GM21717 (cell line): ENCODE results near the gene THRB.

Source experiments
- ATAC-seq: cut with Tn5 transposase; IDR thresholded peaks from one replicate; pipeline ENCODE4 v1.9.1; 2021; ENCODE audit warnings: mild to moderate bottlenecking, moderate library complexity; ENCODE audit not compliant: unreplicated experiment

The THRB gene

DNA sequence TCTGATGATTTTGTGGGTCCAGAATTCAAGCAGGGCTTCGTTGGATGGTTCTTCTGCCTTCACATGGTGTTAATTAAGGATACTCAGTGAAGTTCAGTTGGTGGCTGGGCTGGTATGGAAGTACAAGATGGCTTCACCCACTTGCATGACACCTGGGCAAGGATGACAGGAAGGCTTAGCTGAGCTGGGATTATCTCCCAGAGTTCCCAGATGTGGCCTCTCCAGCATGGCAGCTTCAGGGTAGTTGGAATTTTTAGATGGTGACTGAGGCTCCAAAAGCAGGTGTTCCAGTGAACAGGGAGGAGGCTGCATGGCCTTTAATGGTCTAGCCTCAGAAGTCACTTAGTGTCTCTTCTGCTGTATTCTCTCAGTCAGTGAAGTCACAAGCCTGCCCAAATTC lies 135.5 kb downstream of the THRB start:
- ATAC-seq, result no peak

DNA sequence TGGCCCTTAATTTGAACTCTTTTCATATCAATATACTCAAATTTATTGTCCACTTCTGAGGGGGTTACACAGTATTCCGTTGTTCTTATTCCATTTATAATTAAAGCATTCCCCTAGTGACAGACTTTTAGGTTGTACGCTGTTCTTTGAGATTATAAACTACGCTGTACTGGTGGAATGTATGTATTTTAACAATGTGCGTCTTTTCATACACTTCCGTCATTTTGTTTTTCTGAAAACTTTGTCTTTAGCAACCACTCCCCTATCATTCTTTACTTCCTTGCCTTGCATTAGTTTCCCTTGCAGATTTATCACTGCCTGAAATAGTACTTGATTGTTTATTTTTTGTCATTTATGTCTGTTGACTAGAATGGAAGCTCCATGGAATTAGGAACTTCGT lies 137.0 kb downstream of the THRB start:
- ATAC-seq, result no peak

DNA sequence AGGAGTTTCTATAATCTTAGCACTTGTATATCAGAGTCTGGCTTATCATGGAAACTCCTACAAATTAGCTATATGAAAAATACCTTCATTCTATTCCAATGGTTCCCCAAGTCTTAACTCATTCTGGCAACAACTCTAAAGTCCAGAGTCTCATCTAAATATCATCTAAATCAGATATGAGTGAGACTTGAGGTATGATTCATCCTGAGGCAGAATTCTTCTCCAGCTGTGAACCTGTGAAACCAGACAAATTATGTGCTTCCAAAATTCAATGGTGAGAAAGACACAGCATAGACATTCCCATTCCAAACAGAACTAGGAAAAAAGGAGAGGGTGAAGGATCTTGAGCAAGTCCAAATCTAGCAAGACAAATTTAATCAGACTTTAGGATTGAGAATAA lies 138.8 kb downstream of the THRB start:
- no peak for ATAC-seq

DNA sequence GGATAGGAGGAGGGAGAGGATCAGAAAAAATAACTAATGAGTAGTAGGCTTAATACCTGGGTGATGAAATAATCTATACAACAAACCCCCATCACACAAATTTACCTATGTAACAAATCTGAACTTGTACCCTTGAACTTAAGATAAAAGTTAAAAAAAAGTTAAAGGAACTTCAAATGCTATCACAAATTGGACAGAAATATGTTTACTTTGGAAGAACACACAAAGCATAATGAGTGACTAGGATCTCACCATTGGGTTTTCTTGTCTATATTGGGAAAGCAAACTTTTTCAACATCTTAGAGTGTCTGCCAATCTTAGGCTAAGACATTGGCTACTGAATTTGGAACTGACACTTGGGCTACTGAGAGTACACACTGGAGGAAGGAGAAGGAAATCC lies 140.4 kb downstream of the THRB start:
- ATAC-seq, result no peak

DNA sequence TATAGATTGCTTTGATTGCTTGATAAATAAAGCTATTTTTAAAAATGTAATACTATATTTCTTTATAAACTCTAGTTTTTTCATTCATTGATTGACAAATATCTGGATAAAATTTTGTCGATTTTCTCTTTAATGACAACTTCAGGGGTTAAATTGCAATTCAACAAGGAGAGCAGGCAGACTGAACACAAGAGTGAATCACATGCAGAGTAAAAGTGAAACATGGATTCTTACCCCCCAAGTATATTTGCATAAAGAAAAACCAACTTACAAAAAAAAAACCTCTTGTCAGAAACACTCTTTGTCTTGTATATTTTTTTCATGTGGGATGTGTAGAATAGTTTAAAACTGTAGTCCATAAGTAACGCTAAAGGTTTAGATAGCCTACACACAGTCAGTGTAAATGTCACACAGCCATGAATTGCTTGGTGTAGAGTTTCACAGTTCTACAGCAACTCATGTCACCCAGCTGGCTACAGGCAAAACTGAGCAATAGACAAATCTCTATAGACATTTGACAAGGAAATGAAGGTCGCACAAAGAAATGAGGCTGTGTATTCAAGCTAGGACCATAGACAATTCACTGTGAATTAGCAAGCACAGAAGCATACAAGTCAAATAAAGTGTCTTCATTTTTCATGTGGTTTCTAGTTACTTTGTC lies 141.6 kb downstream of the THRB start:
- no peak for ATAC-seq

DNA sequence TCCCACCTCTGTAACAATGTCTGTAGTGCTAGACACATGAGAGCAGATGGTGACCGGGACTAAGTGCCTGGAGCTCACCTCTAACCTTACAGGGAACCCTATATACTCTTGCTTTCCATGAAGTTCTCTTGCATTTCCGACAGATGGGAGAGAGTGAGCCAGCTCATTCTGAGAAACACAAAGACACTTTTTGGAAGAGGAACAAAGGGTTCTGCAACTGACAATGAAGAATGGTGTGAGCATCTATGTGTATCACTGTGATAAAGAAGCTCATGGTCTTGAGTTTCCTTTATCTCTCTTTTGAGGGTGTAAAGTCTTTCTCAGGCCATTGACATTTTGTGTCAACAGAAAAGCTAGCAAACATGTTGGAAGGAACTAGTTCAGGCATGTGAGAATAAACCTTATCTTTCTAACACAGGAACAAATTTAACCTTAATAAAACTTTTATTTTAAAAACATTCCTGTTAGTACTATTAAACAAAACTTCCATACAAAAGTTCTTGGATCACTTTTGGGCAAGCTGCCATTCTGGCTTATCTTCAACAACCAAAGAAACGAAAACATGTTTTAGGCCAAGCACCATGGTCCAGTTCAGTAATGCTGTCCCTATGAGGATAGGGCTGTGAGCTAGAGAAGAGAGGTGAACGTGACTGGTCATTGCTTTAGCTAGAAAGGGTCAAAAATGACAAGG lies 142.7 kb downstream of the THRB start:
- no peak for ATAC-seq

DNA sequence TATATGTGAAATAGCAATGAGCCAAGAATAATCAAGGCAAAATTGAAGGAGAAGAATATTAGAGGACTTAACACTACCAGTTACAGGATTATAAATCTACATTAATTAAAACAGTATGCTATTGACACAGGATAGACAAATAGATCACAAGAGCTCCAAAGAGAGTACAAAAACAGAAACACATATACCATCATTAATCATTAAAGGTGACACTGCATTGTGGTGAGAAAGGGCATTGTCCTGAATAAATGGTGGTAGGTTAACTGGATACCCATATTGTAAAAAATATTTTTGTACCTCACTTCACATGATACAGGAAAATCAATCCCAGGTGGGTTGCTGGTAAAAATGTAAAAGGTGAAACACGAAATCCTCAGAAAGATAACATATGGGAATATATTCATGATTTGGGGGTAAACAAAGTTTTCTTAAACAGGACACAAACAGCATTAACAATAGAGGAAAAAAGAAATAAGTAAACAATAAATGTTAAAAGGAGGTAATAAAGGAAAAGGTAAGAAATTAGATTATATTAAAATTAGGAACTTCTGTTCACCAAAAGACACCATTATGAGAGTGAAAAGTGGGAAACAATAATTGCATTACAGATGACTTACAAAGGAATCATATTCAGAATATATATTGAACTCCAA lies 145.2 kb downstream of the THRB start:
- ATAC-seq, result no peak

DNA sequence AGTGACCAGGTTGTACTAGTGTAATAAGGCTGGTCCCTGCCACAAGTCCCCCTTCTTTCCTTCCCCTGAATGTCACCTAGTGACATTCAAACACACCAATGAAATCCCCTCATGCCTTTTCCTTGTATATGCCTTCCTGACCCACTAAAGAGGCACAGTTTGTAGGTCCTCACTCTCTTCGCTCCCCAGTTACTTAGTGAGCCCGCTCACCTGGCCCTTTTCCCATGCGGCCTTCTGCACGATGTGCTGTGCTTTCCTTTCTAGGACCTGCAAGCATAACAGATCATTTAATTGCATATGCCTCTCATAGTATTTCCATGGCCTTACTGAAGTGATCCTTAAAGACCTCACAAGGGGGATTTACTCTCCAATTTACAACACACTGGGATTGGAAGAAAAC lies 146.3 kb downstream of the THRB start:
- no peak for ATAC-seq

DNA sequence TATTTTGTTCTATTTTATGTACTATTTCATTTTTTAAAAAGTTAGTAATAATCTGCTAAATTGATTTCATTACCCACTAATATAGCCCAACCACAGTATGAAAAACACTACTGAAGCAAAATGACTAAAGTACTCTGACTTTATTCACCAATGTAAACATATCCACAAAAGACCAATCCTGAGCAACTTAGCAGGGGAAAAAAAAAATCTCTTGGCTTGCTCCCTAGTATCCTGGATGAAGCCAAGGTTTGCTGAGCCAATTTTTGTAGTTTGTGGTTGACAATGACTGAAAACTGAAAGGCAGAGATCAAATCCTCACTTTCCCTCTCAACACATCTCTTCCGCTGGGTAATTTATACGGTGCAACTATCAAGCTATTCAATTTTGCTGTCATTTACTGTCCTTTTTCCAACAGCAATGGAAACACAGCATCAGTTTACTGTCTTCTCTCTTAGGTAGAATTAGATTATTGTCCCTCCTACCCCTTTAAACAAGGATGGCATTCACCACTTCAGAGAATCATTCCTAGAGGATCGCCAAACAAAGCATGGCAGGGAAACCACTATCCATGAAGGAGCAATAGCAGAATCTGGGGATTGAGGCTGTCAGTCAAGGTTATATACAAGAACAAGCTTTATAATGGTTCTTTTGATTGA lies 149.7 kb downstream of the THRB start:
- no peak for ATAC-seq

DNA sequence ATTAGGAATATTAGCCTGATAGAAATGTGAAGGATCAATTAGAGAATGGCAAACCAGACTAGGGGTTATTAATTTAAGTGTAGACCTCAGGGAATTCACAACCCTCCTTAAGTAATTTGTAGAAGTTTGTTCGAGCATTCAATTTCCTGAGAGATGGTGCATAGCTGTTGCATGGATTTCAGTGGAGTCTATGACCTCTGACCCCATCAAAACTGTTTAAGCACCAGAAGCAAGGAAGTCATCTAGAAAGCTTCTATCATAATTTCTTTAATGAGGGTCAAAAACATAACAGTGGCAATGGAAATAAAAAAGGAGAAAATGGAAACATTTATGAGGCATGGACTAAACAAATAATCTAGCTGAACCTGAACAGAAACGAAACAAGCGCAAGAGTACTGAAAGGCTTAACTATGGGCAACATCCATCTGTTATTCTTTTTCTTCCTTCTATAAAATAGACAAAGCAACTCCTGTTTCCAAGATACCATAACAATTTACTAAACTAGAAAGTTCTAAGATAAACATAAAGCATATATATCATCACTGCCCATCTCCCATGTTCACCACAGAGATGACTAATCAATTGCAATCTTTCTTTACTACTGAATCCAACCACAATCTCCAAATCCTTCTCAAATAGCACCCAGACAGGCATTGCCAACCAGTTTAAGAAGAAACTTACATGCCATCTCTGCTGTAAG lies 151.4 kb downstream of the THRB start:
- no peak for ATAC-seq

DNA sequence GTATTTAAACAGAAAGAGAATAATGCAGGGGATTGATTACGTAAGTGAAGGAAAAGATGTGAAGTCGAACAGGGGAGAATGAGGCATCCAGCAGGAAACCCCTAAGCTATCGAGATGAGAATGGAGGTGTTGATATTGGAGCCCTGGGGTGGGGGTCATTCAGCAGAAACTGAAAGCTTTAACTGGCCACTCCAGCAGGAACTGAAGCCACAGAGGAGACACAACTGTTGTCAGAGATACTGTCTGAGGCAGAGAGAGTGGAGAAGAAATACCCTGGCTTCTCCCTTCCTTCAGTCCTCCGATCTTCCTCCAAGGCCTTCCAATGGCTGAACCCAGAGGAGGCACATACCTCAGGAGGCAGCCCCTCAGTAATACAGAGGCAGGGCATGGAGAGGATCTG lies 152.4 kb downstream of the THRB start:
- no peak for ATAC-seq

DNA sequence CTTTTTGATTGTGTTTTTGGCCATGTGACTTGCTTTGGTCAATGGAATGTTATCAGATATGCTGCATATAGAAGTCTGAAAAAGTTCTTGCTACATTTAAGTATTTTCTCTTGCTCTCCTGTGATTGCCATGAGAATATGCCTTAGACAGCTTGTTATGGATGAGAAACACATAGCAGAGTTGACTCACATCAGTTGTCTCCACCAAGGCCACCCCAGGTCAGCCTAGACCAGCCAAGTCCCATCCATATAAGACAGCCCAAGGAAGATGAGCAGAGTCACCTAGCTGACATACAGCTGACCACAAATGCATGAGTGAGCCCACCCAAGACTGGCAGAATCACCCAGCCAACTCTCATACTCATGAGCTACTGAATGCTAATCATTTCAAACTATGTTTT lies 153.0 kb downstream of the THRB start:
- ATAC-seq, result no peak

DNA sequence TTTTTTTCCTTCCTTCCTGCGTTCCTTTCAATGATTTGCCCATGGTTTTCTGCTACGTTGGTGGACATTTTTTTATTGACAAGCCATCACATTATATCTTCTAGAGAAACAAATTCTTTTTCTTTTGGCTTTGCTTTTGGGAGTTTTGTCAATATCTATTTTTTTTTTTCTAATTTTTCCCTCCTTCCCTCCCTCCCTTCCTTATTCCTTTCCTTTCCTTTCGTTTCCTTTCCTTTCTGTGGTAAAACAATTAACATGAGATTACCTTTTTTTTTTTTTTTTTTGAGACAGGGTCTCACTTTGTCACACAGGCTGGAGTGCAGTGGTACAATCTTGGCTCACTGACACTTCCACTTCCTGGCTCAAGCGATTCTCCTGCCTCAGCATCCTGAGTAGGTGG lies 153.7 kb downstream of the THRB start:
- no peak for ATAC-seq

DNA sequence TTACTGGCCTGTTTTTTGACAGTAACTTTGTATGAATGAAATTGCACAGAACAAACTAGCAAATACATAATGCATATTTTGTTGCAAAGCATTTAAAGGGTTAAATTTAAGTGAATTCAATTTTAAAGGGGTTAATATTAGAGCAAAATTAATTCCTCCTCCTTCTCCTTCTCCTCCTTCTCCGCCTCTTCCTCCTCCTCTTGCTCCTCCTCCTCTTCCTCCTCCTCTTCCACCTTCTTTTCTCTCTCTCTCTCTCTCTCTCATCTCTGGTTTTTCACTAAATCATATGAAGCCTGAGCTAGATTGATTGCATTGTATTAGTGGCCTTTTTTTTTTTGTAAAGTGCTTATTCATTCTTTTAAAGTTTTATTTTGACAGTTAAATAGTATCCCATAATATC lies 154.5 kb downstream of the THRB start:
- no peak for ATAC-seq

DNA sequence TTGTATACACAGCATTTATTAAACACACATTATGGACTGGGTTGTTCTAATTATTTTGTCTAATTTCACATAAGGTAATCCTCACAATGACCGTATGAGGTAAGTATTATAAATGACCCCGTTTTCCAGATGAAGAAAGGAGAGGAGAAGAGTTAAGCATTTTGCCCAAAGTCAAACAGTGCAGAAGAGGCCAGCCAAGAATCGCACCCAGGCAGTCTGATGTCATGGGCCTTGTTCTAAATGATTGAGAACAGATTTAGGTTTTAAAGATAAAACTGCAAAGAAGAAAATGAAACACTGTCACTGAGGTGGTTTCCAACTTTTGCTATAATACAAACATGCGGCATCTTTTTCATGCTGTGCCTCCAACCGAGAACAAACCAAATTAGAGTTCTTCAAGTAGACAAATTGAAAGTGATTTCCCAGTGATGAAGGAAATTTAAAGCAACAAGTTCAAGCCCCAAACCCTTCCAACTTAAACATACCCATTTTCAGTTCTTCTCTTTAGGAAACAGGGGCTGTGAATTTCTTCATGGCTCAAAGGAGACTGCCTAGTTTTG lies 155.3 kb downstream of the THRB start:
- no peak for ATAC-seq

DNA sequence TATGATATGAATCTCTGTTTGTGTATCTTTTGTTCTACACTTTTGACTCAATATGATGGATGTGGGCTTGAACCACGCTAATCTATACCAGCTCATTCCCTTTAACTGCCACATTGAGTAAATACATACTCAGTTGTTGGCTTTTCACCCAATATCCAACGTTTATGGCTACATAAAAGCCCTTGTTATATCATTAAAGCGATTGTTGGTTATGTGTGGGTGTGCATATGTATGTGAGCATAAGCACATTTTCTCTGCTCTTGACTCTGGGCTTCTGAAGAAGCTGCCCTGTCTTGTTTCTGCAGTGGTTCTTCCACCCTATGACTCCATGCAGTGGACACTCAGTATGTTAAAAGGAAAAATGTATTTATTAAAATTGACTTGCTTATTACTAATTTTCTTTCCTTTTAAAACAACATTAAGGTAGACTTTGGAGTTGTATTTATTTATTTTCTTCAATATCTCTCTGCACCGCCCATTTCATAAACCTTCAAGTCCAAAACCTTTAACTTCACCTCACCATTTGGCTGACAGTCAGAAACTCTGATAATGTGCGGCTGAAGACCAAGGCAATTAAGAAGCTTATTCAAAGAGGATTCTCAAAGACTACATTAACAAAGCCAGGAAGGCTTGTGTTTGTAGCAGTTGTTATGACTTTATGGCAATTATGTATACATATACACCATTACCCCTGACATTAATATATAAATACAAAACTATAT lies 156.1 kb downstream of the THRB start:
- ATAC-seq, result no peak

DNA sequence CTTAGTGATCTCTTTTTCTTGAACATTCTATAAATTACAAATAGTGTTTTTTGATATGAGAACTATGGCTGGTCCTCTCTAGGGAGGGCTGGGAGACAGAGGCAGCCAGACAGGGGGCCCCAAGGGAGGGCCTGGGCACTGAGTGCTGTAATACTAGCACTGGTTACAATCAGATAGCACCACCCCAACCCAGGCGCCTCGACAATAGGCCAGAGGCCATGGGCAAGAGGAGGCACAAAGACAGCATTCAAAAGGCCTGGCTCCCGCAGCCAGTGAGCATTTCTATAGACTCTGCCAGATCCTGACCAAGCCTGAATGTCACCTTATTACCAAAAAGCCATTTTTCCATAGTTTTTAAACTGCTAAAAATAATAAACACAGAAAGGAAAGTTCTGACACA lies 158.5 kb downstream of the THRB start:
- ATAC-seq, result no peak

DNA sequence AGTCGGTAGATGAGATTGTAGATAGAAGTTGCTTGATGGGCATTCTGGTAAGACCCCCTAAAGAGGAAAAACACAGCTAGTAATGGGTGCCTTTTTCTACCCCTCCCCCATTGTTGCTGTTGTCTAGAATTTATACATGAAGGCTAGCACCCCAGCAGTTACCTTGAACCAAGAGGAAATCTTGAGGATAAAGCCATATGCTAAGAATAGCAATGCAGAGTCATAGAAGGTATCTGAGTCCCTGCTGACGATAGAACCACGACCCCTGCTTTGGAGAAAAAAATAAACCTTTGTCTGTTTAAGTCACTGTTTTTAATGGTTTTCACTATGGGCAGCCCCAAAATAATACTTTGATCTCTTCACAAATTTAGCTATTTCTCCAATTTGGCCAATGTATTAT lies 162.6 kb downstream of the THRB start:
- no peak for ATAC-seq

DNA sequence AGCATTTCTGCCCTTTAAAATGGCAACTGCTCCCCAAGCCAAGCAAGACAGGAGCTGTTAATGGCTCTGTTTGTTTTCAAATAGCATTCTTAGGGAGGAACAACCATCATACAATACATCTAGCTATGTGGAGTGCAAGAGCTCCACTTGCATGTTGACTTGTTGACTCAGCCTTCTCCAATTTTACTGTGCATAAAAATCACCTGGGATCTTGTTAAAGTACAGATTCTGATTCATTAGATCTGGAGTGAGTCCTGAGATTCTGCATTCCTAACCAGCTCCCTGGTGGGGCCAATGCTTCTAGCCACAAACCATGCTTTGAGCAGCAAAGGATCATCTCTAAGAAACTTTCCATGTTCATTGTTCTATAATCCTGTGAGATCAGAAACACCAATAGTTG lies 171.4 kb downstream of the THRB start:
- ATAC-seq, result no peak

DNA sequence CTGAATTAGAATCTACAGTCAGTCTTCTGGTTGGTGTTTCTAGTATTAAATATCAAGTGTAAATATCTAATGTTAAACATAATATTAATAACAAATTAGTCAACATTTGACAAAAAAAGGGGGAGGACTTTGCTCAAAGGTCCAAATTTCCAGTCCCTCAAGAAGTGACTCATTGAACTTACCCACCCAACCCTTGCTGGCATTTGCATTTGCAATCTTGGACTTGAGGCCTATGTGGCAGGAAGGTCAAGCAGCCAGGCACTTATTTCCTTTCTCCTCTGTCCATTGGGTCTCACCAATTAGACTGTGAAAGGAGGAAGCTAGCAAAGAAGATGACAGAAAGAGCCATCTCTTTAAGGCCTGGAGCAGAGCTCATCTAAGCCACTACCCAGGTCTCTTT lies 174.0 kb downstream of the THRB start:
- ATAC-seq, result no peak
